Prostate gland (tissue), 2 donors: Measurements from ENCODE around the gene ITGA2B.

Experiments
- CTCF ChIP-seq, 4 experiments: fragments of 200-600 bp in 2 of 4; fragments of 450-650 bp in 2 of 4; sonication (generic) in 2 of 4; IDR thresholded peaks; 1 replicate in 3 of 4; 2 replicates in 1 of 4; pipeline ENCODE4 v1.5.1; 2016 to 2019; ENCODE audit warnings: antibody characterized with exemption in 4 of 4, mild to moderate bottlenecking in 2 of 4, moderate library complexity in 2 of 4
- POLR2AphosphoS5 ChIP-seq: sonication (generic); formaldehyde crosslinking; IDR thresholded peaks from one replicate; pipeline ENCODE4 v1.6.1; 2017; ENCODE audit warnings: antibody characterized with exemption

GRCh38 chr17:44402564-44403172 is 13.2 kb upstream of the ITGA2B start:
- TF ChIP-seq POLR2AphosphoS5: no peak
- no peak for TF ChIP-seq CTCF (IDR thresholded peaks at IDR 0.05)
